HCT116 (cell line): ENCODE results near the gene NFX1. TPM values are rescaled to one million over a fixed set of nuclear protein-coding genes. Genes with fewer than 3 reads are reported as not detected.
A peak's percentile ranks its signal among the peaks of the same experiment; 100 is the strongest.

Experiments used
- ATAC-seq: fragments of 200-7000 bp; cut with Tn5 transposase; 2 replicates; pipeline ENCODE4 v1.9.1; 2020; ENCODE audit warnings: mild to moderate bottlenecking, moderate library complexity
- BruUV-seq: library from RNA; stranded (reverse); fragments of 400-500 nt; replicated peaks from 2 replicates; lab custom pipeline; 2021; lab: Mats Ljungman, UMichigan
- CTCF ChIA-PET: fragments of 300-600 bp; sonication (Branson Sonifier 250); formaldehyde crosslinking; loops from one replicate; lab custom pipeline; 2021; ENCODE audit warnings: antibody characterized with exemption; lab: Charles Lee
- POLR2A ChIA-PET: fragments of 300-600, 350-600 bp; sonication (Branson Sonifier 250); formaldehyde crosslinking; loops from one replicate; lab custom pipeline; 2021; ENCODE audit warnings: antibody characterized with exemption; lab: Charles Lee
- RAD21 ChIA-PET, 2 experiments: fragments of 300-600 bp; sonication (Branson Sonifier 250); formaldehyde crosslinking; loops; one replicate each; lab custom pipeline; 2023; ENCODE audit warnings: low total read pairs in 2 of 2; ENCODE audit not compliant: uncharacterized antibody in 2 of 2, unreplicated experiment in 2 of 2, low non-redundant PET in 1 of 2; lab: Charles Lee
- DNase-seq: peaks from one replicate; pipeline ENCODE4 v3.0.0-alpha.2; 2010; ENCODE audit warnings: low read depth, low spot score
- H2AFZ ChIP-seq: fragments of 200-600 bp; shearing (Covaris generic), sonication (generic); 2 replicates; pipeline ENCODE4 v1.6.1; 2017; ENCODE audit warnings: low read depth, mixed run types, mixed read lengths, antibody characterized with exemption, low read length; ENCODE audit not compliant: poor library complexity, severe bottlenecking
- H3K27ac ChIP-seq: 2 replicates; pipeline ENCODE4 v1.5.1; 2012; ENCODE audit warnings: low read depth, low read length
- H3K27me3 ChIP-seq: fragments of 200-600 bp; sonication (generic); 2 replicates; pipeline ENCODE4 v1.6.1; 2016; ENCODE audit warnings: mixed run types, low read length, mixed read lengths; ENCODE audit not compliant: insufficient read depth
- H3K36me3 ChIP-seq, 2 experiments: fragments of 200-500 bp in 1 of 2; fragments of 200-600 bp in 1 of 2; sonication (Bioruptor generic) in 1 of 2; sonication (generic) in 1 of 2; 2 replicates each; pipeline versions ENCODE4 v1.5.1 to v1.6.1; 2014 to 2016; ENCODE audit warnings: low read length in 2 of 2, inconsistent platforms in 1 of 2, mixed read lengths in 1 of 2, mixed run types in 1 of 2; ENCODE audit not compliant: insufficient read depth in 2 of 2, control insufficient read depth in 1 of 2
- H3K4me1 ChIP-seq, 2 experiments: fragments of 200-600 bp in 1 of 2; sonication (generic) in 1 of 2; 2 replicates each; pipeline versions ENCODE4 v1.5.1 to v1.6.1; 2012 to 2017; ENCODE audit warnings: low read length in 2 of 2, inconsistent platforms in 1 of 2, mild to moderate bottlenecking in 1 of 2, mixed read lengths in 1 of 2, mixed run types in 1 of 2, moderate library complexity in 1 of 2; ENCODE audit not compliant: insufficient read depth in 2 of 2, control insufficient read depth in 1 of 2
- H3K4me2 ChIP-seq: fragments of 200-600 bp; sonication (generic); 2 replicates; pipeline ENCODE4 v1.6.1; 2017; ENCODE audit warnings: mixed run types, low read length, mixed read lengths
- H3K4me3 ChIP-seq, 2 experiments: fragments of 200-600 bp in 1 of 2; sonication (generic) in 1 of 2; replicated peaks in 1 of 2; 2 replicates each; pipeline ENCODE4 v1.5.1; 2011 to 2016; ENCODE audit warnings: low read length in 2 of 2, control low read depth in 1 of 2, low read depth in 1 of 2, mild to moderate bottlenecking in 1 of 2, mixed read lengths in 1 of 2, mixed run types in 1 of 2
- H3K79me2 ChIP-seq: fragments of 200-600 bp; sonication (generic); 2 replicates; pipeline ENCODE4 v1.6.1; 2017; ENCODE audit warnings: mild to moderate bottlenecking, mixed run types, low read length, moderate library complexity, mixed read lengths; ENCODE audit not compliant: insufficient read depth
- H3K9ac ChIP-seq: fragments of 200-600 bp; sonication (generic); 2 replicates; pipeline ENCODE4 v1.6.1; 2016; ENCODE audit warnings: low read length, mixed read lengths
- H3K9me2 ChIP-seq: fragments of 200-600 bp; sonication (generic), shearing (Covaris generic); 2 replicates; pipeline ENCODE4 v1.6.1; 2017; ENCODE audit warnings: mixed run types, mild to moderate bottlenecking, moderate library complexity; ENCODE audit not compliant: insufficient read depth
- H3K9me3 ChIP-seq, 2 experiments: fragments of 200-500 bp in 1 of 2; fragments of 200-600 bp in 1 of 2; sonication (Bioruptor generic) in 1 of 2; sonication (generic) in 1 of 2; 2 replicates each; pipeline ENCODE4 v1.6.1; 2014 to 2017; ENCODE audit warnings: low read length in 2 of 2, mixed read lengths in 2 of 2, inconsistent platforms in 1 of 2, low read depth in 1 of 2, mild to moderate bottlenecking in 1 of 2, mixed run types in 1 of 2, moderate library complexity in 1 of 2; ENCODE audit not compliant: control insufficient read depth in 1 of 2, insufficient read depth in 1 of 2
- H4K20me1 ChIP-seq: fragments of 200-600 bp; sonication (generic), shearing (Covaris generic); 2 replicates; pipeline ENCODE4 v1.6.1; 2017; ENCODE audit warnings: mixed run types, mild to moderate bottlenecking, moderate library complexity; ENCODE audit not compliant: insufficient read depth
- CBX3 ChIP-seq: IDR thresholded peaks from 2 replicates; pipeline ENCODE4 v1.6.1; 2012; ENCODE audit warnings: low read depth
- EGR1 ChIP-seq: IDR thresholded peaks from 2 replicates; pipeline ENCODE4 v1.6.1; 2012; ENCODE audit warnings: low read depth
- ELF1 ChIP-seq: IDR thresholded peaks from 2 replicates; pipeline ENCODE4 v1.6.1; 2012; ENCODE audit warnings: low read depth, borderline replicate concordance
- EZH2phosphoT487 ChIP-seq: fragments of 200-600 bp; IDR thresholded peaks from 2 replicates; pipeline ENCODE4 v1.6.1; 2018; ENCODE audit warnings: antibody characterized with exemption, borderline replicate concordance
- FOSL1 ChIP-seq: IDR thresholded peaks from 2 replicates; pipeline ENCODE4 v1.6.1; 2012; ENCODE audit warnings: low read depth
- POLR2A ChIP-seq: IDR thresholded peaks from 2 replicates; pipeline ENCODE4 v1.7.0; 2011; ENCODE audit warnings: borderline replicate concordance; ENCODE audit not compliant: insufficient read depth, insufficient read length; ENCODE audit errors: extremely low read depth
- POLR2AphosphoS5 ChIP-seq: IDR thresholded peaks from 2 replicates; pipeline ENCODE4 v1.6.1; 2011; ENCODE audit warnings: mild to moderate bottlenecking, low read depth, low read length, moderate library complexity
- RAD21 ChIP-seq: IDR thresholded peaks from 2 replicates; pipeline ENCODE4 v1.6.1; 2012; ENCODE audit warnings: low read depth, mild to moderate bottlenecking
- SP1 ChIP-seq: IDR thresholded peaks from 2 replicates; pipeline ENCODE4 v1.6.1; 2012; ENCODE audit warnings: low read depth
- SRF ChIP-seq: IDR thresholded peaks from 2 replicates; pipeline ENCODE4 v1.6.1; 2012; ENCODE audit warnings: low read depth
- YY1 ChIP-seq: IDR thresholded peaks from 2 replicates; pipeline ENCODE4 v1.6.1; 2011; ENCODE audit warnings: low read length, low read depth, moderate library complexity, mild to moderate bottlenecking; ENCODE audit not compliant: insufficient replicate concordance; ENCODE audit errors: extremely low read depth
- ZNF274 ChIP-seq: fragments of 200-500 bp; sonication (Bioruptor generic); IDR thresholded peaks from 2 replicates; pipeline ENCODE4 v1.6.1; 2014; ENCODE audit warnings: mild to moderate bottlenecking, low read depth, low read length, inconsistent platforms
- intact Hi-C: fragments of 100-400 bp; cut with micrococcal nuclease; formaldehyde crosslinking; loops from 2 replicates; pipeline ENCODE4 v1.10.0; 2022
- total RNA-seq: library from RNA; stranded (reverse); gene quantifications from one replicate; pipeline ENCODE4 v1.2.1, GENCODE V29; 2021; ENCODE audit not compliant: unreplicated experiment

NFX1 gene
- total RNA-seq, 1 experiment from 2014 or later, result 31.7 TPM

DNA sequence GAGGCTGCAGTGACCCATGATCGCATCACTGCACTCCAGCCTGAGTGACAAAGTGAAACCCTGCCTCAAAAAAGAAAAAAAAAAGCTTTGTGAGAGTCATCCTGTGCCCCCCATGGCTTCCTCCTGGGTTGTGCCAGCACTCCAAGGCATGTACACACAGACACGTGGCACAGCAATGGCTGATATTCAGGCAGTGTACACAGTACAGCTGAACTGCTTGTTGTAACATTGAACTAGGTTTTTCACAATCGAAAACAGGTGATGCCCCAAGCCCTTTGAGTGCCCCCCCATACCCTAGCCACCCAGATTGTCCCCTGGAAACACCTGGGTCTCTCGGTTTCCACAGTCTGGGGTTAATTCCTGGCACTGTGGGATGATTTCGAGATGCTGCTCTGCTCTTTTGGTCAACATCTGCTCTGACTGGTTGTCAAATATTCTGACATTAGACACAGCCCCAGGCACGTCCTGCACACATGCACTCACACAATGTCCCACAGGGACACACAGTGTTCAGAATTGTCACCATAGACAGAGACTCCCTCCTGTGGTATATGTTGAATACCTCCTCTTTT lies 41.1 kb upstream of the NFX1 start:
- Histone ChIP-seq H3K9me2 (no peaks in the 10 kb centered on the region), H4K20me1 (no peaks in the 10 kb centered on the region), H3K4me1 (no peaks in the 10 kb centered on the region), H3K4me3 (no peak overlapping the region), H3K9me3 (no peaks in the 10 kb centered on the region), H3K9ac (no peak overlapping the region), H2AFZ (no peak overlapping the region), H3K4me2 (no peak overlapping the region), H3K27ac (no peak overlapping the region), H3K36me3 (peaks cover 10 to 13% of the 10 kb centered on the region in 2 experiments; a peak in 3 of 4 replicates), H3K27me3 (no peaks in the 10 kb centered on the region), H3K79me2 (no peaks in the 10 kb centered on the region)
- RAD21 ChIA-PET, result no interaction called here
- no TSS peak for BruUV-seq
- intact Hi-C loops, result no loop called here
- DNase-seq (no peak), ATAC-seq (peak; percentile 52)
- CTCF ChIA-PET, result no interaction called here
- no peak for TF ChIP-seq EGR1
- TF ChIP-seq RAD21, result 0 out of 2 replicates have a peak, but pooled peaks have one; percentile 4
- POLR2A ChIA-PET, result no interaction called here

DNA sequence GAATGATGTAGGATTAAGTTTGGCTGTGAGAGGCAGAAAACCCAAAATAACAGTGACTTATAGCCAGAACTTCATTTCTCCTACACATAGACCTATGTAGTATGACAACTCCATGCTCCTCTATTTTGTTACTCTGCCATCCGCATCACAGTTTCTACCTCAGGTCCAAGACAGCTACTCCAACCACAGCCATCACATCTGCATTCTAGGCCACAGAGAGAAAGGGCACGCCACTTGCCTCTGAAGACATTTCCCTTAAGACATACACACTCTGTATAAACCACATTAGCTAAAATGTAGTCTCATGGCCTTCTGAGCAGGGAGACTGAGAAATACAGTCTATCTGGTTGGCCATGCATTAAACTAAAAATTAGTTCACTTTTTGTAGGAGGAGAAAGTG lies 40.3 kb upstream of the NFX1 start:
- RAD21 ChIA-PET, result no interaction called here
- intact Hi-C loops, result no loop called here
- POLR2A ChIA-PET, result no interaction called here

More for the DNA sequence above, 40.3 kb upstream of the NFX1 start:
- Histone ChIP-seq H3K4me3 (no peak overlapping the region), H4K20me1 (no peaks in the 10 kb centered on the region), H3K9me3 (no peaks in the 10 kb centered on the region), H3K4me1 (no peaks in the 10 kb centered on the region), H3K79me2 (no peaks in the 10 kb centered on the region), H3K9me2 (no peaks in the 10 kb centered on the region), H3K4me2 (no peak overlapping the region), H3K36me3 (peaks cover 18 to 21% of the 10 kb centered on the region in 2 experiments; a peak in 3 of 4 replicates), H3K27me3 (no peaks in the 10 kb centered on the region), H3K27ac (no peak overlapping the region), H3K9ac (no peak overlapping the region), H2AFZ (no peak overlapping the region)
- DNase-seq (no peak), ATAC-seq (no peak)
- TF ChIP-seq POLR2A, result no peak
- TF ChIP-seq FOSL1, result no peak
- no peak for TF ChIP-seq EGR1
- no peak for TF ChIP-seq ZNF274
- no peak for TF ChIP-seq ELF1
- TF ChIP-seq CBX3, result no peak
- no peak for TF ChIP-seq SRF
- TF ChIP-seq EZH2phosphoT487, result no peak
- no peak for TF ChIP-seq YY1
- no peak for TF ChIP-seq SP1
- no peak for TF ChIP-seq POLR2AphosphoS5
- no peak for TF ChIP-seq RAD21
- BruUV-seq, result no TSS peak
- CTCF ChIA-PET, result no interaction called here
